Mammary epithelial cell (primary cell): ENCODE data around the gene PCGF1.

Experiments used
- EZH2 ChIP-seq: IDR thresholded peaks from 2 replicates; pipeline ENCODE4 v1.6.1; 2012; ENCODE audit warnings: low read length, inconsistent platforms, borderline replicate concordance
- TF ChIP-seq, protein P1 (sequence below), 2 donors: IDR thresholded peaks in 1 of 2; conservative IDR thresholded peaks in 1 of 2; 2 replicates each; pipeline ENCODE4 v1.5.1; 2011 to 2012; ENCODE audit warnings: inconsistent platforms in 2 of 2, low read length in 2 of 2, mild to moderate bottlenecking in 2 of 2, control low read depth in 1 of 2, low read depth in 1 of 2; ENCODE audit not compliant: insufficient read depth in 1 of 2; ENCODE audit errors: extremely low read depth in 1 of 2

DNA sequence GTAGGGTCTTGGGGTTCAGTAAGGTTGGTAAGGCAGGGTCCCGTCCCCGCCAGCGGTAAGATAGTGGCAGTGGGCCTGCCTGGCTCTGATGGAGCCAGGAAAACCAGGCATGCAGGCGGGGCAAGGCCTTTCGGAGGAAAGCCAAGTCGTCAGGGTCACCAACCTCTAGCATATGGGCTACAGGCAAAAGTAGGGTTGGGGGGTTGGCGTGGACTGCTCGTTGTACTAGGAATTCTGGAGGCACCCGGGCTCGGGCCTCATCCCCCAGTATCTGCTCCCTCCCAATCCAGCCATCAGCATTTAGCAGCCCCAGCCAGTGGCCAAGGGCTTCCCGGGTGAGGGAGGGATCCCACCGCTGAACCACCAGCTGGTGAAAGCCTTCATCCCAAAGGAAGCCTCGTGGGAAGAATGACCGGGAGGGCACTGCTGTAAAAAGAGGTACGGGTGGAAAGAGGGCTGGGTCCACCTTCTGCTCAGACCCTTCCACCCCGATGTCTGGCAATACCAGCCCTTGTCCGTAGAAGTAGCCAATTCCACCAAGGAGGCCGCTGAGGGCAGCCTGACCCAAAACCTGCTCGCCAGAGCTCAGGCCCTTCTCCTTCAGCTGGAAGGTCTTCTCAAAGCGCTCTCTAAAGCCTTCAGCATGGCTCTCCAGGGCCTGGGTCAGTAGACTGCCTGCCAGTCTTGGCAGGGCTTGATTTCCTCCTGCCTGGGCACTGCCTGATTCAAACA is 45.3 kb downstream of the PCGF1 start:
- TF ChIP-seq, protein P1, sequence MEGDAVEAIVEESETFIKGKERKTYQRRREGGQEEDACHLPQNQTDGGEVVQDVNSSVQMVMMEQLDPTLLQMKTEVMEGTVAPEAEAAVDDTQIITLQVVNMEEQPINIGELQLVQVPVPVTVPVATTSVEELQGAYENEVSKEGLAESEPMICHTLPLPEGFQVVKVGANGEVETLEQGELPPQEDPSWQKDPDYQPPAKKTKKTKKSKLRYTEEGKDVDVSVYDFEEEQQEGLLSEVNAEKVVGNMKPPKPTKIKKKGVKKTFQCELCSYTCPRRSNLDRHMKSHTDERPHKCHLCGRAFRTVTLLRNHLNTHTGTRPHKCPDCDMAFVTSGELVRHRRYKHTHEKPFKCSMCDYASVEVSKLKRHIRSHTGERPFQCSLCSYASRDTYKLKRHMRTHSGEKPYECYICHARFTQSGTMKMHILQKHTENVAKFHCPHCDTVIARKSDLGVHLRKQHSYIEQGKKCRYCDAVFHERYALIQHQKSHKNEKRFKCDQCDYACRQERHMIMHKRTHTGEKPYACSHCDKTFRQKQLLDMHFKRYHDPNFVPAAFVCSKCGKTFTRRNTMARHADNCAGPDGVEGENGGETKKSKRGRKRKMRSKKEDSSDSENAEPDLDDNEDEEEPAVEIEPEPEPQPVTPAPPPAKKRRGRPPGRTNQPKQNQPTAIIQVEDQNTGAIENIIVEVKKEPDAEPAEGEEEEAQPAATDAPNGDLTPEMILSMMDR (conservative IDR thresholded peaks at IDR 0.05 in 1 of 2, IDR thresholded peaks at IDR 0.05 in 1 of 2; ENCODE audit: extremely low read depth in 1 of 2, insufficient read depth in 1 of 2, low read depth in 1 of 2, low read length in 2 of 2) = no peak
- TF ChIP-seq EZH2 = no peak
